Heart left ventricle (tissue), 16 donors: Measurements from ENCODE around the gene SERINC5. TPM values are rescaled to one million over a fixed set of nuclear protein-coding genes. Genes with fewer than 3 reads are reported as not detected.

Source experiments
- ATAC-seq, 4 donors: fragments of 200-7000 bp; cut with Tn5 transposase; one replicate each; pipeline ENCODE4 v1.9.1; 2020 to 2022; ENCODE audit warnings: moderate library complexity in 4 of 4, mild to moderate bottlenecking in 3 of 4, moderate number of reproducible peaks in 1 of 4
- DNase-seq, 5 donors: peaks; one replicate each; pipeline ENCODE4 v3.0.0-alpha.2; 2020
- H3K27ac ChIP-seq, 12 donors: fragments of 200-600 bp; sonication (generic) in 4 of 12; one replicate each; pipeline versions ENCODE4 v1.5.0 to v1.8.0; 2016 to 2022; ENCODE audit warnings: mild to moderate bottlenecking in 2 of 12
- H3K27me3 ChIP-seq, 9 donors: fragments of 200-600 bp; sonication (generic) in 2 of 9; one replicate each; pipeline versions ENCODE4 v1.5.1 to v1.8.0; 2016 to 2022; ENCODE audit warnings: mild to moderate bottlenecking in 3 of 9
- H3K36me3 ChIP-seq, 9 donors: fragments of 200-600 bp; sonication (generic) in 2 of 9; one replicate each; pipeline versions ENCODE4 v1.5.0 to v1.8.0; 2018 to 2022; ENCODE audit warnings: mild to moderate bottlenecking in 2 of 9
- H3K4me1 ChIP-seq, 12 donors: fragments of 200-600 bp; sonication (generic) in 4 of 12; one replicate each; pipeline versions ENCODE4 v1.5.0 to v1.8.0; 2016 to 2022; ENCODE audit warnings: mild to moderate bottlenecking in 3 of 12
- H3K4me3 ChIP-seq, 12 donors: fragments of 200-600 bp; sonication (generic) in 4 of 12; one replicate each; pipeline versions ENCODE4 v1.5.0 to v1.8.0; 2017 to 2022; ENCODE audit warnings: mild to moderate bottlenecking in 9 of 12, moderate library complexity in 4 of 12
- H3K9me3 ChIP-seq, 12 donors: fragments of 200-600 bp; sonication (generic) in 4 of 12; one replicate each; pipeline versions ENCODE4 v1.5.0 to v1.8.0; 2016 to 2022; ENCODE audit warnings: mild to moderate bottlenecking in 1 of 12
- CTCF ChIP-seq, 12 donors: fragments of 200-600 bp; sonication (generic) in 4 of 12; IDR thresholded peaks; one replicate each; pipeline versions ENCODE4 v1.5.0 to v1.8.0; 2018 to 2022; ENCODE audit warnings: antibody characterized with exemption in 12 of 12, mild to moderate bottlenecking in 5 of 12
- POLR2A ChIP-seq, 2 donors: fragments of 450-650 bp; IDR thresholded peaks; one replicate each; pipeline ENCODE4 v1.6.1; 2017; ENCODE audit warnings: antibody characterized with exemption in 2 of 2, mild to moderate bottlenecking in 2 of 2, moderate library complexity in 2 of 2
- WGBS, 4 donors: extraction: QIAGEN DNeasy Blood & Tissue Kit in 2 of 4; methylation state at CpG; one replicate each; pipeline versions ENCODE4 v1.1.5 to v1.1.7; 2013 to 2018; 5-methylcytosine and 5-hydroxymethylcytosine counted together
- intact Hi-C, 10 donors: fragments of 100-400 bp; cut with DNase I; formaldehyde crosslinking; loops; one replicate each; pipeline versions ENCODE4 v1.11.1 to v1.14.2; 2022
- polyA plus RNA-seq, 2 donors: library from polyadenylated mRNA; stranded (reverse); fragments of 200-250 nt; gene quantifications; one replicate each; pipeline ENCODE4 v1.2.3, GENCODE V29; 2013
- total RNA-seq, 9 donors: library from RNA; depleted of rRNA in 2 of 9; stranded (reverse); fragments of >200 nt in 2 of 9; fragmentation: NEBNext Ultra II Directional in 3 of 9; extraction: Animal tissue kit (Norgen Biotek cat#: 25700) in 3 of 9; gene quantifications; one replicate each; pipeline versions ENCODE4 v1.1.0 to v1.2.4, GENCODE V29; 2016 to 2023
- donor health status: ischemic (EF 13 %, LVEDD 7.1; RV severe dilation, severe dysfunction).
- donor health status: healthy with polysubstance abuse.
- donor health status: DM: no; HTN: yes; CAD: no.
- donor health status: DM: no; HTN: no; CAD: no.
- donor health status: ischemic (EF 25% LVEDD 6.9; RV normal size, moderate dysfunction).
- donor health status: ischemic (EF 25% LVEDD 5.7; RV mildly dilated, moderate dysfunction).
- donor health status: healthy.
- donor health status: DM: yes; HTN: yes; CAD: no.
- donor health status: ischemic (EF 35%, LVEDD 5.7; RV mildly dilated, moderate dysfunction).
- donor health status: nonischemic (EF 11% LVEDD 7.7; RV severe dilation, severe dysfunction).
- donor health status: DM: yes; HTN: yes; CAD: no.
- donor health status: PGD.
- donor health status: ischemic (EF 29% LVEDD 5.4; RV normal size, mild dysfunction).
- donor health status: nonischemic (EF 23%, LVEDD 6.1; RV moderate dilation, normal function).

SERINC5 gene
- total and polyA plus RNA-seq, 11 donors, result 3.2 to 25.9 (median 13.5) TPM

GRCh38 chr5:80268916-80269315 is 13.1 kb upstream of the SERINC5 start:
- H3K27ac ChIP-seq, result peak overlapping the region in 1 of 12 donors; percentile 25
- intact Hi-C loops, result no loop called here
- no peak for ATAC-seq

GRCh38 chr5:80266566-80266965 is 10.7 kb upstream of the SERINC5 start:
- WGBS, 4 donors, result 69 to 86% (median 75%) methylated on average over 2 of the region's 2 CpGs
- DNase-seq (no peak), ATAC-seq (no peak)
- H3K4me1 ChIP-seq, result peaks cover 0 to 6% (median 0%) of the 10 kb centered on the region in 12 donors
- intact Hi-C loops, result no loop called here
- no peak overlapping the region for H3K4me3 ChIP-seq
- H3K9me3 ChIP-seq, result no peaks in the 10 kb centered on the region
- H3K27me3 ChIP-seq, result no peaks in the 10 kb centered on the region
- no peaks in the 10 kb centered on the region for H3K36me3 ChIP-seq
- no peak for TF ChIP-seq POLR2A (IDR thresholded peaks at IDR 0.05)
- no peak for TF ChIP-seq CTCF (IDR thresholded peaks at IDR 0.05)
- no peak overlapping the region for H3K27ac ChIP-seq

More at GRCh38 chr5:80268916-80269315, 13.1 kb upstream of the SERINC5 start:
- no peak overlapping the region for H3K4me3 ChIP-seq
- WGBS, 4 donors, result 57 to 63% (median 62%) methylated on average over 5 of the region's 5 CpGs
- TF ChIP-seq POLR2A (IDR thresholded peaks at IDR 0.05) (no peak), CTCF (IDR thresholded peaks at IDR 0.05) (no peak)
- DNase-seq, result no peak
- no peaks in the 10 kb centered on the region for H3K36me3 ChIP-seq
- H3K27me3 ChIP-seq, result no peaks in the 10 kb centered on the region
- H3K4me1 ChIP-seq, result peaks cover 0 to 6% (median 0%) of the 10 kb centered on the region in 12 donors
- no peaks in the 10 kb centered on the region for H3K9me3 ChIP-seq

GRCh38 chr5:80260461-80260860 is 4.6 kb upstream of the SERINC5 start:
- Histone ChIP-seq H3K27me3 (no peaks in the 10 kb centered on the region), H3K4me3 (no peak overlapping the region), H3K4me1 (peaks cover 0 to 15% (median 10%) of the 10 kb centered on the region in 12 donors), H3K9me3 (no peaks in the 10 kb centered on the region), H3K27ac (no peak overlapping the region), H3K36me3 (no peaks in the 10 kb centered on the region)
- no peak for TF ChIP-seq CTCF (IDR thresholded peaks at IDR 0.05)
- no peak for DNase-seq
- WGBS, 4 donors, result 86 to 100% (median 97%) methylated on average over 1 of the region's 1 CpG
- ATAC-seq, result no peak
- intact Hi-C loops, result no loop called here

GRCh38 chr5:80259511-80260203 is 3.8 kb upstream of the SERINC5 start:
- Histone ChIP-seq H3K27me3 (no peaks in the 10 kb centered on the region), H3K4me3 (no peak overlapping the region), H3K4me1 (peaks cover 0 to 21% (median 11%) of the 10 kb centered on the region in 12 donors), H3K9me3 (no peaks in the 10 kb centered on the region), H3K36me3 (no peaks in the 10 kb centered on the region), H3K27ac (no peak overlapping the region)
- ATAC-seq (no peak), DNase-seq (no peak)
- no peak for TF ChIP-seq POLR2A (IDR thresholded peaks at IDR 0.05)
- TF ChIP-seq CTCF (IDR thresholded peaks at IDR 0.05), result no peak
- intact Hi-C loops, result loop anchor here in 8 of 10 donors (5.0 to 10.0 kb wide), 7 partner anchors 65 to 167 kb away; partner anchors contain the start of gene ZFYVE16 (in 1 of the 8)
- 95 to 96% (median 96%) methylated on average over 6 of the region's 6 CpGs for WGBS, 4 donors
